GM19099 (cell line): ENCODE results near the gene PEX3.

Experiments
- POLR2A ChIP-seq: IDR thresholded peaks from 3 replicates; pipeline ENCODE4 v1.6.1; 2011; ENCODE audit warnings: low read depth; ENCODE audit not compliant: insufficient read length; ENCODE audit errors: extremely low read depth

PEX3 gene

GRCh38 chr6:143450453-143451371 lies at the start of gene PEX3, which contains the start of gene ADAT2:
TSS of gene PEX3 (plus strand) at chr6:143450805. CDS start at chr6:143451043, 238 bp downstream.
TSS of gene ADAT2 (minus strand) at chr6:143450695. CDS start at chr6:143450658, 37 bp downstream.
- peak; percentile 85 for TF ChIP-seq POLR2A

GRCh38 chr6:143401068-143401446 lies 49.5 kb upstream of the PEX3 start:
- no peak for TF ChIP-seq POLR2A

DNA sequence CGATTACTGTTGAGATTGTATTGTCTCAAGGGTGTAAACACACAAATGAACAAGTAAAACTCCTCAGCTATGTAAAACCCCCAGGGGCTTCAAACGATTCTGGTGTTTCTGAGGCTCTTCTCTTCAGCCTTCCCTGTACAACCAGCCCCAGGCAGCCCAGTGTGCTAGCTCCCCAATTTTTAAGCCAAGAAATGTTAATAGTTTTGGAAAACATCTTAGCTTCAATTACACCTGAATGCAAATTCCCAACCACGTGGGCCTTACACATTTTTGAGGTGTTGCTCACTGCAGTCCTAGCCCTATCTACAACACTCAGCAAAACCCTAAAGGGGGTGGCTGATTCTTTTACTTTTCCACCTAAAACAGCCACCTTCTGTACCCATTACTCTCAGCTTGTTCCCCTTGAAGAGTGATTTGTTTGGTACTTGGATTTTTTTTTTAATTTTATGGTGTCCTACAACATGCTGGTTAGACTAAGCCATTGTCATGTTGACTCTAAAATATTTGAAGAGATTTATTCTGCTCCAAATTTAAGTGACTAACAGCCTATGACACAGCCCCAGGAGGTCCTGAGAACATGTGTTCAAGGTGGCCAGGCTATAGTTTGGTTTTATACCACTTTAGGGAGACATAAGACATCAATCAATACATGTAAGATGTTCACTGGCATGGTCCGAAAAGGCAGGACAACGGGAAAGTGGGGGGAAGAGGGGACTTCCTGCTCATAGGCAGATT lies 48.8 kb upstream of the PEX3 start:
- no peak for TF ChIP-seq POLR2A

DNA sequence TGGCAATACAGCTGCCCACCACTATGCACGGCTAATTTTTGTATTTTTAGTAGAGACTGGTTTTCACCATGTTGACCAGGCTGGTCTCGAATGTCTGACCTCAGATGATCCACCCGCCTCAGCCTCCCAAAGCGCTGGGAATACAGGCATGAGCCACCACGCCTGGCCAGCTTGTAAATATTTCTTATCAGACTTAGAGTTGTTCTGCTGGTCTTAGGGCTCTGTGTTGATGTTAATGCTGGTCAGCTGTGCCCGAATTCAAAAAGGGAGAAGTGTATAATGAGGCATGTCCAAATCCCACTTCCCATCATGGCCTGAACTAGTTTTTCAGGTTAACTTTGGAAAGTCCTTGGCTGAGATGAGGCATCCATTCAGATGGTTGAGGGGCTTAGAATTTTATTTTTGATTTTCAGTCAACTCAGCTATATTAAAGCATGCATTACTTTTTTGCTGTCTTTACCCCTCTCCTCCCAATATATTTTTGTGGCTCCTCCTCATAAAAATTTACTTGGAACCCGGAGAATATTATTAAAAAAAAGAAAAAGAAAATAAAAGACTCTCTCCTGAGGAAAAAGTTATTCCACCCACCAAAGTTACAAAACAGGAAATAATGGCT lies 47.8 kb upstream of the PEX3 start:
- no peak for TF ChIP-seq POLR2A

DNA sequence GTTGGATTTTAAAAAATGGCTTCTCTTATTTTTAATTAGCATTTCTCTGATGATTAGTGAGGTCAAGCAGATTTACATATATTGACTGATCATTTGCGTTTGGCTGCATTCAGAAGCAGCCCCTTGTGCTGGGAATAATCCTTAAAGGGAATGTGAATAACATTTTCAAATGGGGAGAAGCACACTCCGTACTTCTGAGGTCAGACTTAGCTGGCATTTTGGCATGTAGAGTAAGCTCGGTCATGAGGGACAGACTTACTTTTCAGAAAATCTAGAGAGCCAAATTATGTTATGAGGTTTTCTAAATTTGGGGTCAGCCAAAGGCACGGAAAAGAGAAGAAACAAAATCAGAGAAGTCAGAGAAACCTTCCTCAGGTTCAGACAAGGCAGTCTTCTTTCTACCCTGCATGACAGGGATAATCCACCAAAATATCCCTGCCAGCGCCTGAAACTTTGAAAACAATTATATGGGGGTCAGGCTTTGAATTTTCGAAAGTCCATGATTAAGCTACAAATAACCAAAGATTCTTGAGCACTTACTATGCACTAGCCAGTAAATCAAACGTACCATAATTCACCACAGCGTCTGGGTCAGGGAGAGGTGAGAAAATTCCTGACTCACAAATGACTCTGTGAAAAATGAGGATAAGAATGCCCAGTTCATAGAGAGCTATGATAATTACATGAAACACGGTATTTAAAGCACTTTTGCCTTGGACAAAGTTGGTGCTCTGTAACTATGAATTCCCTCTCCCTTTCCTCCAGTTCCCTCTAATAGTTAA lies 45.0 kb upstream of the PEX3 start:
- no peak for TF ChIP-seq POLR2A

DNA sequence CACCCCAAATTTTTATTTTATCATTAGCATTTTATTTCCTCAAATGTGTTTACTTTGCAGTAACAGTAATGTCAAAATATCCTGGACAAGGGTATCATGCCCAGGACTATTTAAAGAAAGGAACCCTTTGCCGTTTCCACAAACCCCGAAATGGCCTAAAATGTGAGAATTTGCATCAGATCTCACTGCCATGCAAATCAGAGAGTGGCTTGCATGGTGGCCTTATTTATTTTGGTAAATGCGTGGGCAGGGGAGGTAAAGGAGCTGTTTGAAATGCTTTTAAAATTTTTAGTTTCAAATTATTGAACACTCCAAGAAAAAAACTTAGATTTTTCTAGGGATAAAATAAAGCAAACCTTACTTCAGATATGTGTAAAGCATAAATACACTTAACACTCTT lies 43.9 kb upstream of the PEX3 start:
- TF ChIP-seq POLR2A: no peak

DNA sequence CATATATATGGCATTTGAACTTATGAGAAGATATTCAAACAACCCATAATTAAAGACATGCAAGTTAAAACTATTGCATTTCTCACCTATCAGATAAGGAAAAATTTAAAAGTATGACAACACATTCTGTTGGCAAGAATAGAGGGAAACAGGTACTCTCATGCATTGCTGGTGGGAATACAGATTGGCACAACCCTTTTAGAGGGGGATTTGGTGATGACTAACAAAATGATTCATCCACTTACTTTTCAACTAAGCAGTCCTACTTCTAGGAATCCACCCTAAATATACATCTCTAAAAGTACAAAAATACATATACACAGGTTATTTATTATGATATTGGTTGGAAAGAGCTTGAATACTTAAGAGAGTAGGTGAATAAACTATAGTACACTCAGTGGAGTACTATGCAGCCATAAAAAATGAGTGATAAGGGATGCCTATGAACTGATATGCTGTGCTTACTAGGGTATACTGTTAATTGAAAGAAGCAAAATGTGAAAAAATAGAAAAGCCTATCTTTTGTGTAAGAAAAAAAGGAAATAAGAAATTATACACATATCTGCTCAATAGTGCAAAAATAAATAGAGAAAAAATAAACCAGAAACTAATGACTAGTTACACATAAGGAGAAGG lies 42.3 kb upstream of the PEX3 start:
- TF ChIP-seq POLR2A: no peak

DNA sequence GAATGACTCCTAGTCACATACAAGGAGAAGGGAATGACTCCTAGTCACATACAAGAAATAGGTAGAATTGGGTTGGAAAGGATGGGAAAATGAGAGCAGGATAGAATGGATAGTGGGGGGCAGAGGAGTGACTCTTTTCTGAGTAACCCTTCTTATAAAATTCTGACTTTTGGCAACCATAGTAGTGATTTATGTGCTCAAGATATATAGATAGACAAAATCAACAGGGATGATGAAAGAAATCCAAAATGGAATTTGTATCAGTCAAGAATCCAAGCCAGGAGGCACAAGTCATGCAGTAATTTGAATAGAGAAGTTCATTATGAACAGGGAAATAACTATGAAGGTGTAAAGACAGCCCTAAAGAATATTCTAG lies 41.8 kb upstream of the PEX3 start:
- TF ChIP-seq POLR2A: no peak

GRCh38 chr6:143410859-143411270 lies 39.7 kb upstream of the PEX3 start:
- no peak for TF ChIP-seq POLR2A

GRCh38 chr6:143414769-143415168 lies 35.8 kb upstream of the PEX3 start:
- TF ChIP-seq POLR2A: no peak

GRCh38 chr6:143419526-143419925 lies 31.1 kb upstream of the PEX3 start:
- TF ChIP-seq POLR2A: no peak

- TF ChIP-seq POLR2A: no peak
Observed at GRCh38 chr6:143426026-143426425, 24.6 kb upstream of the PEX3 start.

DNA sequence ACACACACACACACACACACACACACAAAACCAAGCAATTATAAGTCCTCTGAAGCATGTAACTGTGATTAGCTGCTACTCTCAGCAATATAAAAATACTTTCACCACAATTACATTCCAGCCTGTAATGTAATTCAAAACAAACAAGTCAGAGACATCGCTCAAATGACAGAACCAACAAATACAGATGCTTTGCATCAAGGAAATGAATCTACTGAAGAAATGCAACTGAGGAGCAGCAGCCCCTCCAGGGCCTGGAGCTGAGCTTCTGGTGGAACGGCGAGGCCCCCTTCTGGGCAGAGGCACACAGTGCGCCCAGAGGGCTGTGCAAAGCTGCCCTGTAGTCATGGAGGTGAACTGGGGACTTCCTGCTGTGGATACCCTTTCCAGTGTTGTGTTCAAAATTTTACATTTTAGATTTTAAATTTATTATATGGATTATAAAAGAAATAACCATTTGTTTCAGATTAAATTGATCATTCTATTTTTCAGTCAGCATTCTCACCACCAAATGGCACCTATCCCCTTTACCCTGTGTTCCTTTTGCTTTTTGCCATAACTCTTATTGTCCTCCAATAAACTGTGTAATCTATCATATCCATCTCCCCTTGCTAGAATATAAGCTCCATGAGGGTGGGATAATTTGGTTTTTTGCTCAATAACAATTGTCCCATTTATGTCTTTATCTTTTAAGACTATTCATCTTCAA lies 23.3 kb upstream of the PEX3 start:
- TF ChIP-seq POLR2A: no peak

DNA sequence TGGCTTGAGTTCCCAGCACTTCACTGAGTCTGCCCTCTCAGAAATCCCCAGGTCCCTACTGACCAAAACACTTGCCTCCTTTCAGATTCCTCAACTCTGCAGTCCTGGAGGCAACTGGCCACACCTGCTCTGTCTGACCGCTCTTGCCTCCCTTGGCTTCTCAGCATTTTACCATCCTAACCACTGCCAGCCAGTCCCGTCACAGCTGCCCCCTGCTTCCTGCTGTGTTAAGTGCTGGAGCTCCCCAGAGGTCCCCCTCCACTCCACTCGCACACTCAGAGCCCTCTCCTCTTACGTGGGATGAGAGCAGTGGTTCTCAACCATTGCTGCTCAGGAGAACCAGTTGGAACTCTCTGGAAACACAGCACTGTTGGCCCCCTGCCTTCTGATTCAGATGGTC lies 20.6 kb upstream of the PEX3 start:
- TF ChIP-seq POLR2A: no peak
